ENCODE data around the gene TREM2.

TREM2 gene

GRCh38 chr6:41136911-41137310, 26.0 kb downstream of the TREM2 start:
- Mint-ChIP-seq H3K36me3 (ENCODE audit: low read depth) (peaks cover 4% of the 10 kb centered on the region), H3K27me3 (ENCODE audit: low read depth) (no peaks in the 10 kb centered on the region), H3K27ac (no peak overlapping the region), H3K4me1 (no peaks in the 10 kb centered on the region), H3K9me3 (no peaks in the 10 kb centered on the region), H3K4me3 (no peak overlapping the region)
- no peak for TF ChIP-seq CTCF (IDR thresholded peaks at IDR 0.05; ENCODE audit: unreplicated experiment in 3 of 3)

- H3K9me3 Mint-ChIP-seq, result no peaks in the 10 kb centered on the region
- no peak overlapping the region for H3K4me3 Mint-ChIP-seq
- no peak overlapping the region for H3K27ac Mint-ChIP-seq
- H3K36me3 Mint-ChIP-seq (ENCODE audit: low read depth), result peaks cover 4% of the 10 kb centered on the region
- no peaks in the 10 kb centered on the region for H3K27me3 Mint-ChIP-seq (ENCODE audit: low read depth)
- H3K4me1 Mint-ChIP-seq, result no peaks in the 10 kb centered on the region
- no peak for TF ChIP-seq CTCF (IDR thresholded peaks at IDR 0.05; ENCODE audit: unreplicated experiment in 3 of 3)
These were observed 27.7 kb downstream of the TREM2 start for GRCh38 chr6:41135062-41135832.

GRCh38 chr6:41132254-41132653, 30.7 kb downstream of the TREM2 start:
- no peak overlapping the region for H3K4me3 Mint-ChIP-seq
- H3K27me3 Mint-ChIP-seq (ENCODE audit: low read depth), result no peaks in the 10 kb centered on the region
- H3K4me1 Mint-ChIP-seq, result no peaks in the 10 kb centered on the region
- peaks cover 3% of the 10 kb centered on the region for H3K9me3 Mint-ChIP-seq
- no peak for TF ChIP-seq CTCF (IDR thresholded peaks at IDR 0.05; ENCODE audit: unreplicated experiment in 3 of 3)
- peaks cover 9% of the 10 kb centered on the region for H3K36me3 Mint-ChIP-seq (ENCODE audit: low read depth)
- no peak overlapping the region for H3K27ac Mint-ChIP-seq

GRCh38 chr6:41125282-41125681, 37.6 kb downstream of the TREM2 start:
- H3K4me3 Mint-ChIP-seq, result no peak overlapping the region
- TF ChIP-seq CTCF (IDR thresholded peaks at IDR 0.05; ENCODE audit: unreplicated experiment in 3 of 3), result no peak
- no peaks in the 10 kb centered on the region for H3K27me3 Mint-ChIP-seq (ENCODE audit: low read depth)
- H3K9me3 Mint-ChIP-seq, result peaks cover 3% of the 10 kb centered on the region
- no peaks in the 10 kb centered on the region for H3K4me1 Mint-ChIP-seq
- no peak overlapping the region for H3K27ac Mint-ChIP-seq
- peaks cover 21% of the 10 kb centered on the region for H3K36me3 Mint-ChIP-seq (ENCODE audit: low read depth)

GRCh38 chr6:41122918-41123317, 40.0 kb downstream of the TREM2 start:
- Mint-ChIP-seq H3K36me3 (ENCODE audit: low read depth) (peaks cover 21% of the 10 kb centered on the region), H3K4me1 (peaks cover 3% of the 10 kb centered on the region), H3K4me3 (no peak overlapping the region), H3K27me3 (ENCODE audit: low read depth) (no peaks in the 10 kb centered on the region), H3K27ac (no peak overlapping the region), H3K9me3 (peaks cover 3% of the 10 kb centered on the region)
- TF ChIP-seq CTCF (IDR thresholded peaks at IDR 0.05; ENCODE audit: unreplicated experiment in 3 of 3), result no peak

- peaks cover under 1% of the 10 kb centered on the region for H3K9me3 Mint-ChIP-seq
- no peak for TF ChIP-seq CTCF (IDR thresholded peaks at IDR 0.05; ENCODE audit: unreplicated experiment in 3 of 3)
- H3K4me1 Mint-ChIP-seq, result peaks cover 9% of the 10 kb centered on the region
- peaks cover 18% of the 10 kb centered on the region for H3K36me3 Mint-ChIP-seq (ENCODE audit: low read depth)
- H3K27ac Mint-ChIP-seq, result no peak overlapping the region
- no peak overlapping the region for H3K4me3 Mint-ChIP-seq
- H3K27me3 Mint-ChIP-seq (ENCODE audit: low read depth), result no peaks in the 10 kb centered on the region
These were observed 40.5 kb downstream of the TREM2 start for GRCh38 chr6:41122373-41122772.

Data from nephron (organoid).